HCT116 (cell line): ENCODE data around the gene SMG6. TPM values are rescaled to one million over a fixed set of nuclear protein-coding genes. Genes with fewer than 3 reads are reported as not detected.

ENCODE experiments used
- ATAC-seq: fragments of 200-7000 bp; cut with Tn5 transposase; 2 replicates; pipeline ENCODE4 v1.9.1; 2020; ENCODE audit warnings: mild to moderate bottlenecking, moderate library complexity
- BruUV-seq: library from RNA; stranded (reverse); fragments of 400-500 nt; replicated peaks from 2 replicates; lab custom pipeline; 2021; lab: Mats Ljungman, UMichigan
- CTCF ChIA-PET: fragments of 300-600 bp; sonication (Branson Sonifier 250); formaldehyde crosslinking; loops from one replicate; lab custom pipeline; 2021; ENCODE audit warnings: antibody characterized with exemption; lab: Charles Lee
- POLR2A ChIA-PET: fragments of 300-600, 350-600 bp; sonication (Branson Sonifier 250); formaldehyde crosslinking; loops from one replicate; lab custom pipeline; 2021; ENCODE audit warnings: antibody characterized with exemption; lab: Charles Lee
- RAD21 ChIA-PET, 2 experiments: fragments of 300-600 bp; sonication (Branson Sonifier 250); formaldehyde crosslinking; loops; one replicate each; lab custom pipeline; 2023; ENCODE audit warnings: low total read pairs in 2 of 2; ENCODE audit not compliant: uncharacterized antibody in 2 of 2, unreplicated experiment in 2 of 2, low non-redundant PET in 1 of 2; lab: Charles Lee
- DNase-seq: peaks from one replicate; pipeline ENCODE4 v3.0.0-alpha.2; 2010; ENCODE audit warnings: low read depth, low spot score
- H2AFZ ChIP-seq: fragments of 200-600 bp; shearing (Covaris generic), sonication (generic); 2 replicates; pipeline ENCODE4 v1.6.1; 2017; ENCODE audit warnings: low read depth, mixed run types, mixed read lengths, antibody characterized with exemption, low read length; ENCODE audit not compliant: poor library complexity, severe bottlenecking
- H3K27ac ChIP-seq: 2 replicates; pipeline ENCODE4 v1.5.1; 2012; ENCODE audit warnings: low read depth, low read length
- H3K27me3 ChIP-seq: fragments of 200-600 bp; sonication (generic); 2 replicates; pipeline ENCODE4 v1.6.1; 2016; ENCODE audit warnings: mixed run types, low read length, mixed read lengths; ENCODE audit not compliant: insufficient read depth
- H3K36me3 ChIP-seq, 2 experiments: fragments of 200-500 bp in 1 of 2; fragments of 200-600 bp in 1 of 2; sonication (Bioruptor generic) in 1 of 2; sonication (generic) in 1 of 2; 2 replicates each; pipeline versions ENCODE4 v1.5.1 to v1.6.1; 2014 to 2016; ENCODE audit warnings: low read length in 2 of 2, inconsistent platforms in 1 of 2, mixed read lengths in 1 of 2, mixed run types in 1 of 2; ENCODE audit not compliant: insufficient read depth in 2 of 2, control insufficient read depth in 1 of 2
- H3K4me1 ChIP-seq, 2 experiments: fragments of 200-600 bp in 1 of 2; sonication (generic) in 1 of 2; 2 replicates each; pipeline versions ENCODE4 v1.5.1 to v1.6.1; 2012 to 2017; ENCODE audit warnings: low read length in 2 of 2, inconsistent platforms in 1 of 2, mild to moderate bottlenecking in 1 of 2, mixed read lengths in 1 of 2, mixed run types in 1 of 2, moderate library complexity in 1 of 2; ENCODE audit not compliant: insufficient read depth in 2 of 2, control insufficient read depth in 1 of 2
- H3K4me2 ChIP-seq: fragments of 200-600 bp; sonication (generic); 2 replicates; pipeline ENCODE4 v1.6.1; 2017; ENCODE audit warnings: mixed run types, low read length, mixed read lengths
- H3K4me3 ChIP-seq, 2 experiments: fragments of 200-600 bp in 1 of 2; sonication (generic) in 1 of 2; replicated peaks in 1 of 2; 2 replicates each; pipeline ENCODE4 v1.5.1; 2011 to 2016; ENCODE audit warnings: low read length in 2 of 2, control low read depth in 1 of 2, low read depth in 1 of 2, mild to moderate bottlenecking in 1 of 2, mixed read lengths in 1 of 2, mixed run types in 1 of 2
- H3K79me2 ChIP-seq: fragments of 200-600 bp; sonication (generic); 2 replicates; pipeline ENCODE4 v1.6.1; 2017; ENCODE audit warnings: mild to moderate bottlenecking, mixed run types, low read length, moderate library complexity, mixed read lengths; ENCODE audit not compliant: insufficient read depth
- H3K9ac ChIP-seq: fragments of 200-600 bp; sonication (generic); 2 replicates; pipeline ENCODE4 v1.6.1; 2016; ENCODE audit warnings: low read length, mixed read lengths
- H3K9me2 ChIP-seq: fragments of 200-600 bp; sonication (generic), shearing (Covaris generic); 2 replicates; pipeline ENCODE4 v1.6.1; 2017; ENCODE audit warnings: mixed run types, mild to moderate bottlenecking, moderate library complexity; ENCODE audit not compliant: insufficient read depth
- H3K9me3 ChIP-seq, 2 experiments: fragments of 200-500 bp in 1 of 2; fragments of 200-600 bp in 1 of 2; sonication (Bioruptor generic) in 1 of 2; sonication (generic) in 1 of 2; 2 replicates each; pipeline ENCODE4 v1.6.1; 2014 to 2017; ENCODE audit warnings: low read length in 2 of 2, mixed read lengths in 2 of 2, inconsistent platforms in 1 of 2, low read depth in 1 of 2, mild to moderate bottlenecking in 1 of 2, mixed run types in 1 of 2, moderate library complexity in 1 of 2; ENCODE audit not compliant: control insufficient read depth in 1 of 2, insufficient read depth in 1 of 2
- H4K20me1 ChIP-seq: fragments of 200-600 bp; sonication (generic), shearing (Covaris generic); 2 replicates; pipeline ENCODE4 v1.6.1; 2017; ENCODE audit warnings: mixed run types, mild to moderate bottlenecking, moderate library complexity; ENCODE audit not compliant: insufficient read depth
- ATF3 ChIP-seq: IDR thresholded peaks from 2 replicates; pipeline ENCODE4 v1.6.1; 2012
- CBX3 ChIP-seq: IDR thresholded peaks from 2 replicates; pipeline ENCODE4 v1.6.1; 2012; ENCODE audit warnings: low read depth
- CEBPB ChIP-seq: IDR thresholded peaks from 2 replicates; pipeline ENCODE4 v1.6.1; 2012; ENCODE audit warnings: low read depth
- CTCF ChIP-seq, 3 experiments: fragments of 200-600 bp in 1 of 3; sonication (generic) in 1 of 3; IDR thresholded peaks in 2 of 3; conservative IDR thresholded peaks in 1 of 3; 2 replicates each; pipeline ENCODE4 v1.5.1; 2012 to 2017; ENCODE audit warnings: low read depth in 2 of 3, low read length in 2 of 3, antibody characterized with exemption in 1 of 3, borderline replicate concordance in 1 of 3, control low read depth in 1 of 3, mild to moderate bottlenecking in 1 of 3, mixed read lengths in 1 of 3, mixed run types in 1 of 3, moderate library complexity in 1 of 3; ENCODE audit not compliant: insufficient read depth in 1 of 3
- EGR1 ChIP-seq: IDR thresholded peaks from 2 replicates; pipeline ENCODE4 v1.6.1; 2012; ENCODE audit warnings: low read depth
- EZH2 ChIP-seq: fragments of 200-600 bp; sonication (generic); IDR thresholded peaks from 2 replicates; pipeline ENCODE4 v1.6.1; 2017; ENCODE audit warnings: antibody characterized with exemption, mixed run types
- EZH2phosphoT487 ChIP-seq: fragments of 200-600 bp; IDR thresholded peaks from 2 replicates; pipeline ENCODE4 v1.6.1; 2018; ENCODE audit warnings: antibody characterized with exemption, borderline replicate concordance
- FOSL1 ChIP-seq: IDR thresholded peaks from 2 replicates; pipeline ENCODE4 v1.6.1; 2012; ENCODE audit warnings: low read depth
- JUND ChIP-seq: IDR thresholded peaks from 2 replicates; pipeline ENCODE4 v1.6.1; 2012
- RAD21 ChIP-seq: IDR thresholded peaks from 2 replicates; pipeline ENCODE4 v1.6.1; 2012; ENCODE audit warnings: low read depth, mild to moderate bottlenecking
- SIN3A ChIP-seq: IDR thresholded peaks from 2 replicates; pipeline ENCODE4 v1.6.1; 2012; ENCODE audit warnings: low read depth
- SP1 ChIP-seq: IDR thresholded peaks from 2 replicates; pipeline ENCODE4 v1.6.1; 2012; ENCODE audit warnings: low read depth
- YY1 ChIP-seq: IDR thresholded peaks from 2 replicates; pipeline ENCODE4 v1.6.1; 2011; ENCODE audit warnings: low read length, low read depth, moderate library complexity, mild to moderate bottlenecking; ENCODE audit not compliant: insufficient replicate concordance; ENCODE audit errors: extremely low read depth
- ZBTB33 ChIP-seq: IDR thresholded peaks from 2 replicates; pipeline ENCODE4 v1.6.1; 2011; ENCODE audit warnings: mild to moderate bottlenecking, low read length, moderate library complexity; ENCODE audit not compliant: insufficient replicate concordance; ENCODE audit errors: extremely low read depth
- ZFX ChIP-seq: fragments of 450-650 bp; IDR thresholded peaks from 2 replicates; pipeline ENCODE4 v1.6.1; 2017
- intact Hi-C: fragments of 100-400 bp; cut with micrococcal nuclease; formaldehyde crosslinking; loops from 2 replicates; pipeline ENCODE4 v1.10.0; 2022
- total RNA-seq: library from RNA; stranded (reverse); gene quantifications from one replicate; pipeline ENCODE4 v1.2.1, GENCODE V29; 2021; ENCODE audit not compliant: unreplicated experiment

SMG6 gene
- total RNA-seq, 1 experiment from 2014 or later = 23.1 TPM

- no peak for TF ChIP-seq CBX3
- TF ChIP-seq EZH2 = no peak
- TF ChIP-seq CEBPB = no peak
- no peak for TF ChIP-seq ATF3
- no peak for TF ChIP-seq EGR1
Measured at GRCh38 chr17:2181897-2182448, 121.6 kb downstream of the SMG6 start (continued).

- no TSS peak for BruUV-seq
- H4K20me1 ChIP-seq = no peaks in the 10 kb centered on the region
- peaks cover 0 to 3% of the 10 kb centered on the region in 2 experiments; a peak in 2 of 4 replicates for H3K36me3 ChIP-seq
- no peaks in the 10 kb centered on the region for H3K4me1 ChIP-seq
- H3K9me3 ChIP-seq = no peaks in the 10 kb centered on the region
- no peak overlapping the region for H2AFZ ChIP-seq
- TF ChIP-seq FOSL1 (no peak), YY1 (no peak)
- no peaks in the 10 kb centered on the region for H3K9me2 ChIP-seq
- no peaks in the 10 kb centered on the region for H3K79me2 ChIP-seq
- H3K4me3 ChIP-seq = no peak overlapping the region
- ChIA-PET RAD21 (interaction anchor here in 1 of 2 experiments (0.6 kb wide), 1 partner anchor 55 kb away, joined by 3 read pairs; no protein-coding TSS in a partner anchor), CTCF (no interaction called here), POLR2A (no interaction called here)
- DNase-seq (no peak), ATAC-seq (no peak)
- intact Hi-C loops = no loop called here
- no peak overlapping the region for H3K4me2 ChIP-seq
- no peak overlapping the region for H3K27ac ChIP-seq
- H3K9ac ChIP-seq = no peak overlapping the region
- H3K27me3 ChIP-seq = no peaks in the 10 kb centered on the region
Measured at GRCh38 chr17:2181206-2181896, 122.2 kb downstream of the SMG6 start.

GRCh38 chr17:2180768-2181167 is 122.8 kb downstream of the SMG6 start:
- ChIA-PET CTCF (no interaction called here), RAD21 (no interaction called here), POLR2A (no interaction called here)
- DNase-seq (no peak), ATAC-seq (no peak)
- BruUV-seq = no TSS peak
- Histone ChIP-seq H3K4me1 (no peaks in the 10 kb centered on the region), H3K79me2 (no peaks in the 10 kb centered on the region), H3K9me2 (no peaks in the 10 kb centered on the region), H3K4me2 (no peak overlapping the region), H3K36me3 (no peaks in the 10 kb centered on the region; a peak in 1 of 4 replicates), H3K4me3 (no peak overlapping the region), H3K27ac (no peak overlapping the region), H2AFZ (no peak overlapping the region), H3K9me3 (no peaks in the 10 kb centered on the region), H3K27me3 (no peaks in the 10 kb centered on the region), H4K20me1 (no peaks in the 10 kb centered on the region), H3K9ac (no peak overlapping the region)
- intact Hi-C loops = no loop called here
- TF ChIP-seq JUND (no peak), SP1 (no peak), CBX3 (no peak), CEBPB (no peak), ZFX (no peak), SIN3A (no peak), RAD21 (no peak), ZBTB33 (no peak), CTCF (IDR thresholded peaks at IDR 0.05 in 2 of 3, conservative IDR thresholded peaks at IDR 0.05 in 1 of 3; ENCODE audit: borderline replicate concordance in 1 of 3, insufficient read depth in 1 of 3, low read depth in 2 of 3, low read length in 2 of 3) (no peak), EZH2phosphoT487 (no peak)
